ENCODE data around the gene NOTCH4.

Gene NOTCH4

GRCh38 chr6:32167761-32168262, 56.1 kb downstream of the NOTCH4 start:
- POLR2A ChIA-PET: interaction anchor here (2.0 kb wide), 1 partner anchor 9 kb away, joined by 10 read pairs; no protein-coding TSS in a partner anchor
- CTCF ChIA-PET: interaction anchor here (1.2 kb wide), 1 partner anchor 49 kb away, joined by 3 read pairs; no protein-coding TSS in a partner anchor
- no peak for DNase-seq (ENCODE audit: extremely low spot score)
- TF ChIP-seq FOXA1 (IDR thresholded peaks at IDR 0.05) (no peak), FOXM1 (IDR thresholded peaks at IDR 0.05; ENCODE audit: borderline replicate concordance) (no peak), SUZ12 (IDR thresholded peaks at IDR 0.05) (no peak), FOXK2 (IDR thresholded peaks at IDR 0.05) (no peak), LEF1 (IDR thresholded peaks at IDR 0.05; ENCODE audit: borderline replicate concordance) (no peak), ARNT (IDR thresholded peaks at IDR 0.05) (no peak), ZNF384 (IDR thresholded peaks at IDR 0.05) (no peak), SP1 (IDR thresholded peaks at IDR 0.05) (no peak), PKNOX1 (IDR thresholded peaks at IDR 0.05) (no peak)

GRCh38 chr6:32167154-32167760, 56.6 kb downstream of the NOTCH4 start:
- no peak for DNase-seq (ENCODE audit: extremely low spot score)
- no peak for TF ChIP-seq HDGF (IDR thresholded peaks at IDR 0.05; ENCODE audit: borderline replicate concordance)
- TF ChIP-seq TARDBP (IDR thresholded peaks at IDR 0.05): no peak
- no peak for TF ChIP-seq SUZ12 (IDR thresholded peaks at IDR 0.05)
- no peak for TF ChIP-seq FOXA1 (IDR thresholded peaks at IDR 0.05)
- no peak for TF ChIP-seq SP1 (IDR thresholded peaks at IDR 0.05)
- TF ChIP-seq ARNT (IDR thresholded peaks at IDR 0.05): no peak
- TF ChIP-seq ZNF384 (IDR thresholded peaks at IDR 0.05): no peak
- no peak for TF ChIP-seq FOXM1 (IDR thresholded peaks at IDR 0.05; ENCODE audit: borderline replicate concordance)
- TF ChIP-seq L3MBTL2 (conservative IDR thresholded peaks at IDR 0.05): no peak
- TF ChIP-seq ELF4 (IDR thresholded peaks at IDR 0.05): no peak
- no peak for TF ChIP-seq FOXK2 (IDR thresholded peaks at IDR 0.05)
- TF ChIP-seq NFRKB (IDR thresholded peaks at IDR 0.05): no peak
- no peak for TF ChIP-seq BHLHE40 (IDR thresholded peaks at IDR 0.05; ENCODE audit: borderline replicate concordance)
- TF ChIP-seq LEF1 (IDR thresholded peaks at IDR 0.05; ENCODE audit: borderline replicate concordance): no peak
- no peak for TF ChIP-seq CTBP1 (IDR thresholded peaks at IDR 0.05; ENCODE audit: borderline replicate concordance)
- TF ChIP-seq PKNOX1 (IDR thresholded peaks at IDR 0.05): no peak
- POLR2A ChIA-PET: interaction anchor here (1.7 to 3.1 kb wide), 3 partner anchors 10 to 38 kb away, joined by 4 to 19 read pairs (median 10); partner anchors contain the start of gene AGPAT1
- CTCF ChIA-PET: interaction anchor here (1.2 kb wide), 1 partner anchor 48 kb away, joined by 3 read pairs; no protein-coding TSS in a partner anchor

- ChIA-PET CTCF (interaction anchor here (0.6 kb wide), 1 partner anchor 27 kb away, joined by 3 read pairs; no protein-coding TSS in a partner anchor), POLR2A (interaction anchor here (0.8 to 3.1 kb wide), 4 partner anchors 10 to 38 kb away, joined by 3 to 19 read pairs (median 5); partner anchors contain the start of genes AGPAT1 and FKBPL)
- no peak for DNase-seq (ENCODE audit: extremely low spot score)
- TF ChIP-seq NFRKB (IDR thresholded peaks at IDR 0.05) (no peak), BHLHE40 (IDR thresholded peaks at IDR 0.05; ENCODE audit: borderline replicate concordance) (no peak), FOXA1 (IDR thresholded peaks at IDR 0.05) (no peak), L3MBTL2 (conservative IDR thresholded peaks at IDR 0.05) (no peak), HDGF (IDR thresholded peaks at IDR 0.05; ENCODE audit: borderline replicate concordance) (no peak), LEF1 (IDR thresholded peaks at IDR 0.05; ENCODE audit: borderline replicate concordance) (no peak), SP1 (IDR thresholded peaks at IDR 0.05) (no peak), ARNT (IDR thresholded peaks at IDR 0.05) (no peak), CTBP1 (IDR thresholded peaks at IDR 0.05; ENCODE audit: borderline replicate concordance) (no peak), ZNF384 (IDR thresholded peaks at IDR 0.05) (no peak), SUZ12 (IDR thresholded peaks at IDR 0.05) (no peak), PKNOX1 (IDR thresholded peaks at IDR 0.05) (no peak), FOXK2 (IDR thresholded peaks at IDR 0.05) (no peak), TARDBP (IDR thresholded peaks at IDR 0.05) (no peak), ELF4 (IDR thresholded peaks at IDR 0.05) (no peak), FOXM1 (IDR thresholded peaks at IDR 0.05; ENCODE audit: borderline replicate concordance) (no peak)
Observed at GRCh38 chr6:32166411-32167061, 57.3 kb downstream of the NOTCH4 start.

GRCh38 chr6:32164295-32164694, 59.6 kb downstream of the NOTCH4 start, which contains the start of gene EGFL8:
TSS of gene EGFL8 (plus strand) at chr6:32164595. CDS start at chr6:32166166, 1,571 bp downstream.
- TF ChIP-seq ELF4 (IDR thresholded peaks at IDR 0.05) (no peak), FOXM1 (IDR thresholded peaks at IDR 0.05; ENCODE audit: borderline replicate concordance) (no peak), SUZ12 (IDR thresholded peaks at IDR 0.05) (no peak), FOXA1 (IDR thresholded peaks at IDR 0.05) (no peak), ZNF384 (IDR thresholded peaks at IDR 0.05) (no peak), ARNT (IDR thresholded peaks at IDR 0.05) (no peak), BHLHE40 (IDR thresholded peaks at IDR 0.05; ENCODE audit: borderline replicate concordance) (no peak)
- ChIA-PET CTCF (interaction anchor here (0.6 kb wide), 1 partner anchor 581 kb away, joined by 7 read pairs; no protein-coding TSS in a partner anchor), POLR2A (interaction anchor here (3.1 kb wide), 1 partner anchor 13 kb away, joined by 19 read pairs; the partner anchor contains the start of gene AGPAT1)
- DNase-seq (ENCODE audit: extremely low spot score): no peak

GRCh38 chr6:32163559-32164258, 60.2 kb downstream of the NOTCH4 start:
- no peak for DNase-seq (ENCODE audit: extremely low spot score)
- ChIA-PET CTCF (no interaction called here), POLR2A (interaction anchor here (3.1 kb wide), 1 partner anchor 13 kb away, joined by 19 read pairs; the partner anchor contains the start of gene AGPAT1)
- no peak for TF ChIP-seq FOXA1 (IDR thresholded peaks at IDR 0.05)
